ENCODE results near the gene AOPEP. TPM values are rescaled to one million over a fixed set of nuclear protein-coding genes. Genes with fewer than 3 reads are reported as not detected.

The AOPEP gene
- total and polyA plus RNA-seq, 2 of the 13 experiments (the other 11 are each of a cell fraction or from before 2014, with no cell fraction given) = 22.2 to 41.6 TPM

- in situ Hi-C loops (cut with HindIII; ENCODE audit: extremely low pct_ligation_motif_present, low pct_unique_long_range_greater_than_20kb) = no loop called here
- FAIRE-seq (no peak), ATAC-seq (no peak), DNase-seq (ENCODE audit: low spot score) (no peak)
- CTCF ChIA-PET (ENCODE audit: low intra/inter-chr PET ratio, low total read pairs) = no interaction called here
- Histone ChIP-seq H3K4me3 (replicated peaks in 1 of 3; ENCODE audit: insufficient read depth in 1 of 3, low read depth in 2 of 3, low read length in 3 of 3) (no peak overlapping the region), H3K9me3 (ENCODE audit: low read length) (no peaks in the 10 kb centered on the region), H4K20me1 (ENCODE audit: insufficient read depth, low read length) (peaks cover 38% of the 10 kb centered on the region), H3K4me1 (ENCODE audit: insufficient read depth, low read length) (peaks cover 92% of the 10 kb centered on the region), H2AFZ (ENCODE audit: low read length) (no peak overlapping the region), H3K27ac (ENCODE audit: extremely low read length, insufficient read depth, low read length) (peak overlapping the region; percentile 17), H3K27me3 (ENCODE audit: control insufficient read depth in 1 of 2, insufficient read depth in 2 of 2, low read length in 2 of 2) (no peaks in the 10 kb centered on the region), H3K79me2 (ENCODE audit: insufficient read depth, low read length) (peaks cover 92% of the 10 kb centered on the region), H3K4me2 (ENCODE audit: low read depth, low read length) (no peak overlapping the region), H3K36me3 (replicated peaks in 1 of 2; ENCODE audit: control insufficient read depth in 1 of 2, insufficient read depth in 2 of 2, low read length in 2 of 2) (peaks cover 17 to 78% of the 10 kb centered on the region in 2 experiments), H3K9ac (ENCODE audit: insufficient read depth, low read depth, low read length) (no peak overlapping the region)
- intact Hi-C loops (cut with micrococcal nuclease; ENCODE audit: unreplicated experiment) = no loop called here
- POLR2A ChIA-PET = no interaction called here
- TF ChIP-seq ZNF253 (CRISPR knock-in tag; IDR thresholded peaks at IDR 0.05; ENCODE audit: borderline replicate concordance) (no peak), NFE2L2 (IDR thresholded peaks at IDR 0.05; ENCODE audit: low read length) (no peak), AGO2 (optimal IDR thresholded peaks at IDR 0.05; ENCODE audit: low read depth, low read length) (peak; percentile 5)
- WGBS (ENCODE audit: low lambda C conversion rate) = 95% methylated on average over 7 of the region's 7 CpGs
- no TSS peak for BruUV-seq (replicated peaks)
Measured at GRCh38 chr9:95058795-95059386, 332.4 kb downstream of the AOPEP start.

- intact Hi-C loops (cut with micrococcal nuclease; ENCODE audit: unreplicated experiment) (loop anchor here (5.0 kb wide), 1 partner anchor 53 kb away; no protein-coding TSS in a partner anchor), in situ Hi-C loops (cut with HindIII; ENCODE audit: extremely low pct_ligation_motif_present, low pct_unique_long_range_greater_than_20kb) (no loop called here)
- H3K27me3 ChIP-seq (ENCODE audit: control insufficient read depth in 1 of 2, insufficient read depth in 2 of 2, low read length in 2 of 2) = no peaks in the 10 kb centered on the region
- no peak for ATAC-seq
- peaks cover 92% of the 10 kb centered on the region for H3K4me1 ChIP-seq (ENCODE audit: insufficient read depth, low read length)
- CTCF ChIA-PET (ENCODE audit: low intra/inter-chr PET ratio, low total read pairs) = no interaction called here
- no peak overlapping the region for H2AFZ ChIP-seq (ENCODE audit: low read length)
- BruUV-seq (replicated peaks) = no TSS peak
- no peak overlapping the region for H3K4me3 ChIP-seq (replicated peaks in 1 of 3; ENCODE audit: insufficient read depth in 1 of 3, low read depth in 2 of 3, low read length in 3 of 3)
- H3K9ac ChIP-seq (ENCODE audit: insufficient read depth, low read depth, low read length) = no peak overlapping the region
- no peaks in the 10 kb centered on the region for H3K9me3 ChIP-seq (ENCODE audit: low read length)
- peaks cover 88% of the 10 kb centered on the region for H3K79me2 ChIP-seq (ENCODE audit: insufficient read depth, low read length)
- H3K4me2 ChIP-seq (ENCODE audit: low read depth, low read length) = no peak overlapping the region
- WGBS (ENCODE audit: low lambda C conversion rate) = 77% methylated on average over 5 of the region's 5 CpGs
- no peak for FAIRE-seq
- DNase-seq (ENCODE audit: low spot score) = no peak
- peaks cover 19 to 78% of the 10 kb centered on the region in 2 experiments for H3K36me3 ChIP-seq (replicated peaks in 1 of 2; ENCODE audit: control insufficient read depth in 1 of 2, insufficient read depth in 2 of 2, low read length in 2 of 2)
- POLR2A ChIA-PET = no interaction called here
- H4K20me1 ChIP-seq (ENCODE audit: insufficient read depth, low read length) = peaks cover 32% of the 10 kb centered on the region
- no peak overlapping the region for H3K27ac ChIP-seq (ENCODE audit: extremely low read length, insufficient read depth, low read length)
- TF ChIP-seq PRPF4 (IDR thresholded peaks at IDR 0.05; ENCODE audit: low read depth, low read length, poor library complexity, severe bottlenecking) (no peak), ATF6 (CRISPR knock-in tag; conservative IDR thresholded peaks at IDR 0.05) (no peak), ZSCAN29 (CRISPR knock-in tag; conservative IDR thresholded peaks at IDR 0.05) (no peak), SRY (CRISPR knock-in tag; IDR thresholded peaks at IDR 0.05) (no peak), JUN (CRISPR knock-in tag; IDR thresholded peaks at IDR 0.05) (no peak), MED8 (CRISPR knock-in tag; IDR thresholded peaks at IDR 0.05; ENCODE audit: insufficient replicate concordance) (no peak), REST (IDR thresholded peaks at IDR 0.05; ENCODE audit: borderline replicate concordance in 1 of 2, low read depth in 1 of 2, low read length in 2 of 2) (no peak), PRMT3 (CRISPR knock-in tag; IDR thresholded peaks at IDR 0.05; ENCODE audit: borderline replicate concordance, low read depth) (no peak), ZNF205 (CRISPR knock-in tag; IDR thresholded peaks at IDR 0.05) (no peak), ZNF333 (CRISPR knock-in tag; IDR thresholded peaks at IDR 0.05; ENCODE audit: borderline replicate concordance) (no peak)
Measured at GRCh38 chr9:95060234-95060633, 333.7 kb downstream of the AOPEP start.
